ENCODE data around the gene METTL13.

DNA sequence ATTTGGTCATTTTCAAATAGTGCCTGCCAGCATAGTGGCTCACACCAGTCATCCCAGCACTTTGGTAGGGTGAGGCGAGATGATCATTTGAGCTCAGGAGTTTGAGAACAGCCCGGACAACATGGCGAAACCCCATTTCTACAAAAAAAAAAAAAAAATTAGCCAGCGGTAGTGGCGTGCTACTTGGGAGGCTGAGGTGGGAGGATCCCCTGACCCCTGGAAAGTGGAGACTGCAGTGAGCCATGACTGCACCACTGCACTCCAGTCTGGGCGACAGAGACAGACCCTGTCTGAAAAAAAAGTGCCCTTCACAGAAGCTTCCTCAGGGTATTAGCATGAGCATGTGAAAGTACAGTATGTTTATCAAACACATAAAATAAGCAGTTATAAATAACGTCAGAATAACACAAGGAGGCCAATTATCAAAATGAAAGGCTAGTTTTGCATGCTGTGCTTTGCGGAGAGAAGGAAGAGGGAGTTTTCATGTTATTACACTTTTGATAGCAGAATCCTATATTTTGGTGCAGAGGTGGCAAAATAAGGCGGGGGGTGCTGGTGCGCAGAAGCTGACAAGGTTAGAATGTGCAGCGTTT lies 781 bp upstream of the METTL13 start:
- TF ChIP-seq, protein P1, sequence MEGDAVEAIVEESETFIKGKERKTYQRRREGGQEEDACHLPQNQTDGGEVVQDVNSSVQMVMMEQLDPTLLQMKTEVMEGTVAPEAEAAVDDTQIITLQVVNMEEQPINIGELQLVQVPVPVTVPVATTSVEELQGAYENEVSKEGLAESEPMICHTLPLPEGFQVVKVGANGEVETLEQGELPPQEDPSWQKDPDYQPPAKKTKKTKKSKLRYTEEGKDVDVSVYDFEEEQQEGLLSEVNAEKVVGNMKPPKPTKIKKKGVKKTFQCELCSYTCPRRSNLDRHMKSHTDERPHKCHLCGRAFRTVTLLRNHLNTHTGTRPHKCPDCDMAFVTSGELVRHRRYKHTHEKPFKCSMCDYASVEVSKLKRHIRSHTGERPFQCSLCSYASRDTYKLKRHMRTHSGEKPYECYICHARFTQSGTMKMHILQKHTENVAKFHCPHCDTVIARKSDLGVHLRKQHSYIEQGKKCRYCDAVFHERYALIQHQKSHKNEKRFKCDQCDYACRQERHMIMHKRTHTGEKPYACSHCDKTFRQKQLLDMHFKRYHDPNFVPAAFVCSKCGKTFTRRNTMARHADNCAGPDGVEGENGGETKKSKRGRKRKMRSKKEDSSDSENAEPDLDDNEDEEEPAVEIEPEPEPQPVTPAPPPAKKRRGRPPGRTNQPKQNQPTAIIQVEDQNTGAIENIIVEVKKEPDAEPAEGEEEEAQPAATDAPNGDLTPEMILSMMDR (IDR thresholded peaks at IDR 0.05): no peak
- no peak for TF ChIP-seq POLR2AphosphoS5 (IDR thresholded peaks at IDR 0.05)

Measured in gastroesophageal sphincter (tissue), 3 donors.